HepG2 (cell line): ENCODE data around the gene ZKSCAN1. TPM values are rescaled to one million over a fixed set of nuclear protein-coding genes. Genes with fewer than 3 reads are reported as not detected.

Experiments
- EED ChIP-seq: sonication (generic); formaldehyde crosslinking; IDR thresholded peaks from 2 replicates; pipeline ENCODE4 v1.5.0; 2020; ENCODE audit warnings: mild to moderate bottlenecking, missing genetic modification reagents
- FOXA3 ChIP-seq: IDR thresholded peaks from 2 replicates; pipeline ENCODE4 v1.6.1; 2016; ENCODE audit warnings: missing genetic modification reagents, missing compliant biosample characterization
- MEF2D ChIP-seq: sonication (generic); formaldehyde crosslinking; IDR thresholded peaks from 2 replicates; pipeline ENCODE4 v1.5.1; 2020; ENCODE audit warnings: mild to moderate bottlenecking, missing genetic modification reagents
- MXD4 ChIP-seq: IDR thresholded peaks from 2 replicates; pipeline ENCODE4 v1.6.1; 2016; ENCODE audit warnings: mild to moderate bottlenecking, missing biosample characterization, missing genetic modification reagents
- MZF1 ChIP-seq: sonication (generic); formaldehyde crosslinking; IDR thresholded peaks from 2 replicates; pipeline ENCODE4 v1.8.1; 2023; ENCODE audit warnings: mild to moderate bottlenecking, missing genetic modification reagents, borderline replicate concordance
- NFYC ChIP-seq: IDR thresholded peaks from 2 replicates; pipeline ENCODE4 v1.6.1; 2016; ENCODE audit warnings: missing genetic modification reagents, missing compliant biosample characterization
- PCBP2 ChIP-seq: fragments of 200-400 bp; formaldehyde crosslinking; optimal IDR thresholded peaks from 2 replicates; pipeline ENCODE3; 2018; ENCODE audit warnings: low read length, low read depth; ENCODE audit not compliant: poor library complexity, severe bottlenecking
- RAD21 ChIP-seq: fragments of 450-650 bp; formaldehyde crosslinking; IDR thresholded peaks from 2 replicates; pipeline ENCODE4 v1.5.0; 2020; ENCODE audit warnings: mild to moderate bottlenecking
- RBFOX2 ChIP-seq: fragments of 200-400 bp; formaldehyde crosslinking; IDR thresholded peaks from 2 replicates; pipeline ENCODE4 v1.6.1; 2017; ENCODE audit warnings: low read depth, mild to moderate bottlenecking, low read length
- RBM22 ChIP-seq: fragments of 200-400 bp; formaldehyde crosslinking; optimal IDR thresholded peaks from 2 replicates; pipeline ENCODE3; 2017; ENCODE audit warnings: mild to moderate bottlenecking, low read length, moderate library complexity
- RCOR2 ChIP-seq: IDR thresholded peaks from 2 replicates; pipeline ENCODE4 v1.6.1; 2016; ENCODE audit warnings: missing biosample characterization, missing genetic modification reagents
- SNAPC2 ChIP-seq: sonication (generic); formaldehyde crosslinking; IDR thresholded peaks from 2 replicates; pipeline ENCODE4 v1.8.1; 2022; ENCODE audit warnings: mild to moderate bottlenecking, missing genetic modification reagents
- TBX3 ChIP-seq: fragments of 450-650 bp; IDR thresholded peaks from 2 replicates; pipeline ENCODE4 v1.6.1; 2017; ENCODE audit warnings: antibody characterized with exemption, mild to moderate bottlenecking, inconsistent platforms, borderline replicate concordance
- TP53 ChIP-seq: sonication (generic); formaldehyde crosslinking; conservative IDR thresholded peaks from 2 replicates; pipeline ENCODE4 v1.4.0; 2020; ENCODE audit warnings: missing genetic modification reagents
- ZBTB20 ChIP-seq: sonication (generic); formaldehyde crosslinking; IDR thresholded peaks from 2 replicates; pipeline ENCODE4 v1.8.1; 2023; ENCODE audit warnings: missing genetic modification reagents, low read depth, mild to moderate bottlenecking, borderline replicate concordance
- ZC3H4 ChIP-seq: sonication (generic); formaldehyde crosslinking; IDR thresholded peaks from 2 replicates; pipeline ENCODE4 v1.4.0; 2020; ENCODE audit warnings: missing genetic modification reagents, borderline replicate concordance
- ZNF124 ChIP-seq: sonication (generic); formaldehyde crosslinking; IDR thresholded peaks from 2 replicates; pipeline ENCODE4 v1.4.0; 2020; ENCODE audit warnings: missing genetic modification reagents
- ZNF331 ChIP-seq: sonication (generic); formaldehyde crosslinking; IDR thresholded peaks from 2 replicates; pipeline ENCODE4 v1.4.0; 2020; ENCODE audit warnings: missing genetic modification reagents
- ZNF468 ChIP-seq: sonication (generic); formaldehyde crosslinking; IDR thresholded peaks from 2 replicates; pipeline ENCODE4 v1.8.0; 2022; ENCODE audit warnings: mild to moderate bottlenecking, moderate library complexity, missing genetic modification reagents
- ZNF75D ChIP-seq: sonication (generic); formaldehyde crosslinking; IDR thresholded peaks from 2 replicates; pipeline ENCODE4 v1.8.1; 2023; ENCODE audit warnings: missing genetic modification reagents, mild to moderate bottlenecking, borderline replicate concordance
- ZNF761 ChIP-seq: sonication (generic); formaldehyde crosslinking; conservative IDR thresholded peaks from 2 replicates; pipeline ENCODE4 v1.4.0; 2020; ENCODE audit warnings: mild to moderate bottlenecking, missing genetic modification reagents
- ZNF83 ChIP-seq: sonication (generic); formaldehyde crosslinking; IDR thresholded peaks from 2 replicates; pipeline ENCODE4 v1.4.0; 2020; ENCODE audit warnings: missing genetic modification reagents, mild to moderate bottlenecking, borderline replicate concordance
- polyA plus RNA-seq, 8 experiments: library from polyadenylated mRNA; depleted of rRNA in 3 of 8; stranded (reverse) in 7 of 8; unstranded in 1 of 8; fragments of >200 nt; fragmentation: Illumina TruSeq in 4 of 8; extraction: Trizol in 4 of 8; gene quantifications; 2 replicates each; pipeline versions ENCODE4 v1.2.1 to v1.2.3, GENCODE V29; 2011 to 2016; ENCODE audit warnings: low read depth in 4 of 8, missing spikeins in 1 of 8, mixed read lengths in 1 of 8; ENCODE audit not compliant: insufficient read depth in 1 of 8
- total RNA-seq, 5 experiments: library from RNA; depleted of rRNA; stranded (reverse); fragments of >200 nt; fragmentation: Illumina TruSeq; extraction: Trizol; gene quantifications; 2 replicates each; pipeline ENCODE4 v1.2.3, GENCODE V29; 2016; ENCODE audit warnings: low read depth in 1 of 5
- TF ChIP-seq, protein P1 (sequence below): sonication (generic); formaldehyde crosslinking; IDR thresholded peaks from 2 replicates; pipeline ENCODE4 v1.4.0; 2020; ENCODE audit warnings: missing genetic modification reagents
- TF ChIP-seq, protein P2 (sequence below): sonication (generic); formaldehyde crosslinking; IDR thresholded peaks from 2 replicates; pipeline ENCODE4 v1.5.1; 2020; ENCODE audit warnings: missing genetic modification reagents, mild to moderate bottlenecking, borderline replicate concordance
- TF ChIP-seq, protein P3 (sequence below): sonication (generic); formaldehyde crosslinking; IDR thresholded peaks from 2 replicates; pipeline ENCODE4 v1.8.1; 2023; ENCODE audit warnings: mild to moderate bottlenecking, missing genetic modification reagents
- TF ChIP-seq, protein P4 (sequence below): conservative IDR thresholded peaks from 2 replicates; pipeline ENCODE4 v1.6.1; 2018; ENCODE audit warnings: missing genetic modification reagents

Gene ZKSCAN1
- total and polyA plus RNA-seq, 2 of the 13 experiments (the other 11 are each of a cell fraction or from before 2014, with no cell fraction given) = 46.4 to 60.6 TPM

DNA sequence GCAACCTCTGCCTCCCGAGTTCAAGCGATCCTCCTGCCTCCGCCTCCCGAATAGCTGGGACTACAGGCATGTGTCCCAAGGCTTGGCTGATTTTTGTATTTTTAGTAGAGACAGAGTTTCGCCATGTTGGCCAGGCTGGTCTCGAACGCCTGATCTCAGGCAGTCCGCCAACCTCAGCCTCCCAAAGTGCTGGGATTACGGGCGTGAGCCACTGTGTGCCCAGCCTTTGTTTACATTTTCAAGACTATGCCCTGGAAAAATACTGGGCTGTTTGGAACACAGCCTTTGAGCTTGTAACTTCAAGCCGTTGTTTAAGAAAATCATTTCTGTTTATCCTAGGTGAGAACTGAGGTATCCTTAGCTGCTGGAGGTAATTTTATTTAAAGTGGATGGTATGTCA is 1.9 kb downstream of the ZKSCAN1 start (continued):
- TF ChIP-seq, protein P1, sequence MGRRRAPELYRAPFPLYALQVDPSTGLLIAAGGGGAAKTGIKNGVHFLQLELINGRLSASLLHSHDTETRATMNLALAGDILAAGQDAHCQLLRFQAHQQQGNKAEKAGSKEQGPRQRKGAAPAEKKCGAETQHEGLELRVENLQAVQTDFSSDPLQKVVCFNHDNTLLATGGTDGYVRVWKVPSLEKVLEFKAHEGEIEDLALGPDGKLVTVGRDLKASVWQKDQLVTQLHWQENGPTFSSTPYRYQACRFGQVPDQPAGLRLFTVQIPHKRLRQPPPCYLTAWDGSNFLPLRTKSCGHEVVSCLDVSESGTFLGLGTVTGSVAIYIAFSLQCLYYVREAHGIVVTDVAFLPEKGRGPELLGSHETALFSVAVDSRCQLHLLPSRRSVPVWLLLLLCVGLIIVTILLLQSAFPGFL = no peak
- TF ChIP-seq ZNF468 (CRISPR knock-in tag) = no peak
- no peak for TF ChIP-seq RBM22
- TF ChIP-seq RBFOX2 = no peak
- TF ChIP-seq, protein P2, sequence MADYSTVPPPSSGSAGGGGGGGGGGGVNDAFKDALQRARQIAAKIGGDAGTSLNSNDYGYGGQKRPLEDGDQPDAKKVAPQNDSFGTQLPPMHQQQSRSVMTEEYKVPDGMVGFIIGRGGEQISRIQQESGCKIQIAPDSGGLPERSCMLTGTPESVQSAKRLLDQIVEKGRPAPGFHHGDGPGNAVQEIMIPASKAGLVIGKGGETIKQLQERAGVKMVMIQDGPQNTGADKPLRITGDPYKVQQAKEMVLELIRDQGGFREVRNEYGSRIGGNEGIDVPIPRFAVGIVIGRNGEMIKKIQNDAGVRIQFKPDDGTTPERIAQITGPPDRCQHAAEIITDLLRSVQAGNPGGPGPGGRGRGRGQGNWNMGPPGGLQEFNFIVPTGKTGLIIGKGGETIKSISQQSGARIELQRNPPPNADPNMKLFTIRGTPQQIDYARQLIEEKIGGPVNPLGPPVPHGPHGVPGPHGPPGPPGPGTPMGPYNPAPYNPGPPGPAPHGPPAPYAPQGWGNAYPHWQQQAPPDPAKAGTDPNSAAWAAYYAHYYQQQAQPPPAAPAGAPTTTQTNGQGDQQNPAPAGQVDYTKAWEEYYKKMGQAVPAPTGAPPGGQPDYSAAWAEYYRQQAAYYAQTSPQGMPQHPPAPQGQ (CRISPR knock-in tag) = no peak
- TF ChIP-seq, protein P3, sequence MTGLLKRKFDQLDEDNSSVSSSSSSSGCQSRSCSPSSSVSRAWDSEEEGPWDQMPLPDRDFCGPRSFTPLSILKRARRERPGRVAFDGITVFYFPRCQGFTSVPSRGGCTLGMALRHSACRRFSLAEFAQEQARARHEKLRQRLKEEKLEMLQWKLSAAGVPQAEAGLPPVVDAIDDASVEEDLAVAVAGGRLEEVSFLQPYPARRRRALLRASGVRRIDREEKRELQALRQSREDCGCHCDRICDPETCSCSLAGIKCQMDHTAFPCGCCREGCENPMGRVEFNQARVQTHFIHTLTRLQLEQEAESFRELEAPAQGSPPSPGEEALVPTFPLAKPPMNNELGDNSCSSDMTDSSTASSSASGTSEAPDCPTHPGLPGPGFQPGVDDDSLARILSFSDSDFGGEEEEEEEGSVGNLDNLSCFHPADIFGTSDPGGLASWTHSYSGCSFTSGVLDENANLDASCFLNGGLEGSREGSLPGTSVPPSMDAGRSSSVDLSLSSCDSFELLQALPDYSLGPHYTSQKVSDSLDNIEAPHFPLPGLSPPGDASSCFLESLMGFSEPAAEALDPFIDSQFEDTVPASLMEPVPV (CRISPR knock-in tag) = no peak
- no peak for TF ChIP-seq TP53 (CRISPR knock-in tag)
- no peak for TF ChIP-seq MEF2D
- TF ChIP-seq, protein P4, sequence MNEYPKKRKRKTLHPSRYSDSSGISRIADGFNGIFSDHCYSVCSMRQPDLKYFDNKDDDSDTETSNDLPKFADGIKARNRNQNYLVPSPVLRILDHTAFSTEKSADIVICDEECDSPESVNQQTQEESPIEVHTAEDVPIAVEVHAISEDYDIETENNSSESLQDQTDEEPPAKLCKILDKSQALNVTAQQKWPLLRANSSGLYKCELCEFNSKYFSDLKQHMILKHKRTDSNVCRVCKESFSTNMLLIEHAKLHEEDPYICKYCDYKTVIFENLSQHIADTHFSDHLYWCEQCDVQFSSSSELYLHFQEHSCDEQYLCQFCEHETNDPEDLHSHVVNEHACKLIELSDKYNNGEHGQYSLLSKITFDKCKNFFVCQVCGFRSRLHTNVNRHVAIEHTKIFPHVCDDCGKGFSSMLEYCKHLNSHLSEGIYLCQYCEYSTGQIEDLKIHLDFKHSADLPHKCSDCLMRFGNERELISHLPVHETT (CRISPR knock-in tag) = 0 out of 2 replicates have a peak, but pooled peaks have one; percentile 29
- TF ChIP-seq SNAPC2 (CRISPR knock-in tag) = no peak
- TF ChIP-seq MXD4 (CRISPR knock-in tag) = no peak
- TF ChIP-seq FOXA3 = peak; percentile 95
- no peak for TF ChIP-seq ZNF75D (CRISPR knock-in tag)
- no peak for TF ChIP-seq ZNF761
- no peak for TF ChIP-seq TBX3
- no peak for TF ChIP-seq ZBTB20 (CRISPR knock-in tag)
- peak; percentile 56; the same call in 1 of the 2 replicates for TF ChIP-seq RCOR2 (CRISPR knock-in tag)
- TF ChIP-seq MZF1 (CRISPR knock-in tag) = no peak
- TF ChIP-seq NFYC (CRISPR knock-in tag) = no peak
- no peak for TF ChIP-seq RAD21
- peak; percentile 69; the same call in 1 of the 2 replicates for TF ChIP-seq ZNF331 (CRISPR knock-in tag)
- no peak for TF ChIP-seq ZNF124 (CRISPR knock-in tag)
- no peak for TF ChIP-seq ZNF83
- TF ChIP-seq ZC3H4 (CRISPR knock-in tag) = no peak
- TF ChIP-seq PCBP2 = no peak
- TF ChIP-seq EED (CRISPR knock-in tag) = no peak
